Sigmoid colon (tissue), 7 donors: ENCODE measurements around the gene PPP1R7. TPM values are rescaled to one million over a fixed set of nuclear protein-coding genes. Genes with fewer than 3 reads are reported as not detected.

Source experiments
- DNase-seq: peaks from one replicate; pipeline ENCODE4 v3.0.0-alpha.2; 2019
- H3K27ac ChIP-seq, 4 donors: fragments of 200-600 bp; sonication (generic); one replicate each; pipeline ENCODE4 v1.5.1; 2016 to 2019; ENCODE audit warnings: mild to moderate bottlenecking in 1 of 4
- H3K27me3 ChIP-seq, 3 donors: fragments of 200-600 bp; sonication (generic); one replicate each; pipeline ENCODE4 v1.5.1; 2019; ENCODE audit warnings: mild to moderate bottlenecking in 1 of 3
- H3K36me3 ChIP-seq, 4 donors: fragments of 200-600 bp; sonication (generic); one replicate each; pipeline ENCODE4 v1.5.1; 2016 to 2019
- H3K4me1 ChIP-seq, 4 donors: fragments of 200-600 bp; sonication (generic); one replicate each; pipeline ENCODE4 v1.5.1; 2017 to 2019
- H3K4me3 ChIP-seq, 4 donors: fragments of 200-600 bp; sonication (generic); one replicate each; pipeline ENCODE4 v1.5.1; 2017 to 2019; ENCODE audit warnings: mild to moderate bottlenecking in 2 of 4, moderate library complexity in 1 of 4
- H3K9me3 ChIP-seq, 4 donors: fragments of 200-600 bp in 3 of 4; sonication (generic) in 3 of 4; one replicate each; pipeline versions ENCODE4 v1.5.1 to v1.6.1; 2013 to 2019
- EP300 ChIP-seq, 4 donors: sonication (generic); formaldehyde crosslinking; IDR thresholded peaks; one replicate each; pipeline ENCODE4 v1.6.1; 2017; ENCODE audit warnings: antibody characterized with exemption in 4 of 4
- POLR2A ChIP-seq, 2 donors: fragments of 450-650 bp; IDR thresholded peaks; one replicate each; pipeline ENCODE4 v1.6.1; 2016; ENCODE audit warnings: antibody characterized with exemption in 2 of 2, mild to moderate bottlenecking in 2 of 2, moderate library complexity in 2 of 2
- POLR2AphosphoS5 ChIP-seq, 4 donors: sonication (generic); formaldehyde crosslinking; IDR thresholded peaks; one replicate each; pipeline ENCODE4 v1.6.1; 2017; ENCODE audit warnings: antibody characterized with exemption in 4 of 4
- WGBS, 2 donors: extraction: QIAGEN DNeasy Blood & Tissue Kit; methylation state at CpG; one replicate each; pipeline ENCODE4 v1.1.7; 2013; 5-methylcytosine and 5-hydroxymethylcytosine counted together
- intact Hi-C: fragments of 100-400 bp; cut with DNase I; formaldehyde crosslinking; loops from one replicate; pipeline ENCODE4 v1.15.1; 2023
- polyA plus RNA-seq, 3 donors: library from polyadenylated mRNA; stranded (reverse); fragments of 200-250 nt; gene quantifications; one replicate each; pipeline ENCODE4 v1.2.3, GENCODE V29; 2013
- total RNA-seq, 4 donors: library from RNA; depleted of rRNA; stranded (reverse); fragments of >200 nt; gene quantifications; one replicate each; pipeline ENCODE4 v1.1.0, GENCODE V29; 2016
- TF ChIP-seq, protein P1 (sequence below), 4 experiments: fragments of 450-650 bp in 3 of 4; fragments of 200-600 bp in 1 of 4; IDR thresholded peaks; one replicate each; pipeline ENCODE4 v1.5.1; 2016 to 2019; ENCODE audit warnings: antibody characterized with exemption in 4 of 4, mild to moderate bottlenecking in 3 of 4, moderate library complexity in 2 of 4
- donor health status: healthy with polysubstance abuse.
- donor health status: Bipolar disorder and iron deficiency.
- donor health status: healthy.

The PPP1R7 gene
- total and polyA plus RNA-seq, 7 donors: 41.3 to 89.7 (median 63.5) TPM

GRCh38 chr2:241128266-241128665, 22.0 kb upstream of the PPP1R7 start:
- Histone ChIP-seq H3K27ac (no peak overlapping the region), H3K4me3 (no peak overlapping the region), H3K36me3 (no peaks in the 10 kb centered on the region), H3K4me1 (no peaks in the 10 kb centered on the region), H3K9me3 (no peaks in the 10 kb centered on the region), H3K27me3 (no peaks in the 10 kb centered on the region)
- intact Hi-C loops: no loop called here
- DNase-seq: peak; percentile 14
- 96% methylated on average over 8 of the region's 8 CpGs for WGBS, 2 donors
- TF ChIP-seq POLR2AphosphoS5 (IDR thresholded peaks at IDR 0.05): no peak
- TF ChIP-seq, protein P1, sequence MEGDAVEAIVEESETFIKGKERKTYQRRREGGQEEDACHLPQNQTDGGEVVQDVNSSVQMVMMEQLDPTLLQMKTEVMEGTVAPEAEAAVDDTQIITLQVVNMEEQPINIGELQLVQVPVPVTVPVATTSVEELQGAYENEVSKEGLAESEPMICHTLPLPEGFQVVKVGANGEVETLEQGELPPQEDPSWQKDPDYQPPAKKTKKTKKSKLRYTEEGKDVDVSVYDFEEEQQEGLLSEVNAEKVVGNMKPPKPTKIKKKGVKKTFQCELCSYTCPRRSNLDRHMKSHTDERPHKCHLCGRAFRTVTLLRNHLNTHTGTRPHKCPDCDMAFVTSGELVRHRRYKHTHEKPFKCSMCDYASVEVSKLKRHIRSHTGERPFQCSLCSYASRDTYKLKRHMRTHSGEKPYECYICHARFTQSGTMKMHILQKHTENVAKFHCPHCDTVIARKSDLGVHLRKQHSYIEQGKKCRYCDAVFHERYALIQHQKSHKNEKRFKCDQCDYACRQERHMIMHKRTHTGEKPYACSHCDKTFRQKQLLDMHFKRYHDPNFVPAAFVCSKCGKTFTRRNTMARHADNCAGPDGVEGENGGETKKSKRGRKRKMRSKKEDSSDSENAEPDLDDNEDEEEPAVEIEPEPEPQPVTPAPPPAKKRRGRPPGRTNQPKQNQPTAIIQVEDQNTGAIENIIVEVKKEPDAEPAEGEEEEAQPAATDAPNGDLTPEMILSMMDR (IDR thresholded peaks at IDR 0.05): no peak
- TF ChIP-seq POLR2A (IDR thresholded peaks at IDR 0.05): no peak
- no peak for TF ChIP-seq EP300 (IDR thresholded peaks at IDR 0.05)

DNA sequence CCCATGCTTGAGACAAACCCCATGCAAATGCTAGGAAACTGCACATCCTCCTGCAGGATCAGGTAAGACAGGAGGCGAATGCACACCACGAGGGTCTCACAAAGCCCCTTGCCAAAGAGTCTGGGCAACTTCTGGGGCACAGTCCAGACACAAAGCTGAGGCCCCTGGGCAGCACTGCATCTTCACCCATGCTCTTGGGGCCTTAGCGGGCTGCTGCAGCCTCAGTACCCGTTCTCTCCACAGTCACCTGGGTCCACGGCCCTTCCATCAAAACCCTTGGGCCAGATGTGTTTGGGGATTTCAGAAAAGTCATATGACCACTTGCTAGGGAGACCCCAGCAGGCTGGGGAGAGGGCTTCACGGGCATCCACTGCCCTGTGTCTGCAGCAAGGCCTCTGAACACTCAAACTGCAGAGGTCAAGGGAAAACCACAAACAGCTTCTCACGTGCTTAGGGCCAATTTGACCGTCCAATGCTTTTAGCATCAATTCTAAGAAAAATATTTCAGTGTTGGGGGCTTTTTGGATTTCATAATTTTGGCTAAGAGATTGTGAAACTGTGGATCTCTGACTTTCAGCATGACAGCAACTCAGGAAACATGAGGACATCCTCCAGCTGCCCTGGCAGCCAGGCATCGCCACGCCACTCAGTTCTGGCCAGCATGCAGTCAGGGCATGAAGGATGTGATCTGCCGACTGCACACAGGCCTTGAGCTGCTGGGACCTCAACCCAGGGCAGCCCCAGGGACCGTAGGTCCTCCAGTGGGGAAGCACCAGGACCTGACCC, 21.0 kb upstream of the PPP1R7 start:
- Histone ChIP-seq H3K36me3 (no peaks in the 10 kb centered on the region), H3K4me1 (no peaks in the 10 kb centered on the region), H3K27me3 (no peaks in the 10 kb centered on the region), H3K4me3 (no peak overlapping the region), H3K27ac (no peak overlapping the region), H3K9me3 (no peaks in the 10 kb centered on the region)
- WGBS, 2 donors: 88 to 92% methylated on average over 12 of the region's 12 CpGs
- DNase-seq: peak; percentile 30
- TF ChIP-seq POLR2A (IDR thresholded peaks at IDR 0.05): no peak
- intact Hi-C loops: no loop called here

- intact Hi-C loops: no loop called here
- no peak overlapping the region for H3K4me3 ChIP-seq
- 92 to 93% methylated on average over 16 of the region's 16 CpGs for WGBS, 2 donors
- no peak for TF ChIP-seq EP300 (IDR thresholded peaks at IDR 0.05)
- TF ChIP-seq, protein P1 (IDR thresholded peaks at IDR 0.05): no peak
- TF ChIP-seq POLR2A (IDR thresholded peaks at IDR 0.05): no peak
- TF ChIP-seq POLR2AphosphoS5 (IDR thresholded peaks at IDR 0.05): no peak
- H3K4me1 ChIP-seq: no peaks in the 10 kb centered on the region
- no peaks in the 10 kb centered on the region for H3K36me3 ChIP-seq
- no peaks in the 10 kb centered on the region for H3K9me3 ChIP-seq
- no peak overlapping the region for H3K27ac ChIP-seq
- DNase-seq: peak; percentile 36
- H3K27me3 ChIP-seq: no peaks in the 10 kb centered on the region
Observed at GRCh38 chr2:241130316-241130715, 20.0 kb upstream of the PPP1R7 start.

GRCh38 chr2:241131531-241131930, 18.7 kb upstream of the PPP1R7 start:
- no peaks in the 10 kb centered on the region for H3K36me3 ChIP-seq
- intact Hi-C loops: no loop called here
- H3K9me3 ChIP-seq: no peaks in the 10 kb centered on the region
- H3K27ac ChIP-seq: no peak overlapping the region
- H3K4me3 ChIP-seq: no peak overlapping the region
- 90 to 93% methylated on average over 7 of the region's 7 CpGs for WGBS, 2 donors
- TF ChIP-seq EP300 (IDR thresholded peaks at IDR 0.05): no peak
- TF ChIP-seq, protein P1 (IDR thresholded peaks at IDR 0.05): no peak
- no peak for TF ChIP-seq POLR2A (IDR thresholded peaks at IDR 0.05)
- no peak for TF ChIP-seq POLR2AphosphoS5 (IDR thresholded peaks at IDR 0.05)
- peak; percentile 15 for DNase-seq
- no peaks in the 10 kb centered on the region for H3K4me1 ChIP-seq
- H3K27me3 ChIP-seq: no peaks in the 10 kb centered on the region

DNA sequence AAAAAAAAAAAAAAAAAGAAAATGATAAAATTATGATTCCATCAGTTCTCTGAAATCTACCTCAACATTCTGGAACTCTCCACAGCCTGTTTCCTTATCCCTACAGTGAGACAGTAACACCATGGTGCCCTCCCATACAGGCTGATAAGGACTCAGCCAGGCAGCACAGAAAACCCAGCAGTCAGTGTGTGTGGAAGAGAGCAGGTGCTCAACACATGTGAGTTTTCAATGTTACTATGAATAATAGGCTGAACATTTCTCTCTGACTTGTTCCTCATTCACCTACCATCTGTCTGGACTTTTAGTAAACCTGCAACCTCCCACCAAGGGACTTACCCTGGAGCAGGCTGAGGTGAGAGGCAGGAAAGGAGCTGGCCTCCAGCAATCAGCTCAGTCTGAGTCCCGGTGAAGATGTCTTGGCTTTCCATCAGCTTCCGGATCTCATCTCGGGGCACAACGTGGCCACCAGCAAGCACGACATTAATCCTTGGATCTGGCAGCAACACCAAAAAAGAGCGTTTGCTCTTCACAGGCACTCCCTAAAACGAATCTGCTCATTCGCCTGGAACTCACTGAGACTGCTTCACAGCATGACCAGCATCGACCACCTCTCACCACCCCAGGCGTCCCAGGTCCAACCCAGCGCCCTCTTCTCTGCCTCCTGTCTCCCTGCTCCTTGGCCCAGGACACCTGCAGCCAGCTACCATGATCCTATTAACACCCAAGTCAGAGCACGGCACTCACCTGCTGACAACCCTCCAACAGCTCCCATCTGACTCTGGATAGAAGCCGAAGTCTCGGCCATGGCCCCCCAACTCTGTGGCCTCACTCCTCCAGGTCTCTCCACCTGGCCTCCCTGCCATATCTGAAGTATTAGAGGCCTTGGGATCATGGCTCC, 17.5 kb upstream of the PPP1R7 start:
- TF ChIP-seq EP300 (IDR thresholded peaks at IDR 0.05) (no peak), POLR2AphosphoS5 (IDR thresholded peaks at IDR 0.05) (no peak), POLR2A (IDR thresholded peaks at IDR 0.05) (no peak)
- TF ChIP-seq, protein P1 (IDR thresholded peaks at IDR 0.05): no peak
- Histone ChIP-seq H3K36me3 (no peaks in the 10 kb centered on the region), H3K9me3 (no peaks in the 10 kb centered on the region), H3K4me1 (no peaks in the 10 kb centered on the region), H3K4me3 (no peak overlapping the region), H3K27ac (no peak overlapping the region), H3K27me3 (no peaks in the 10 kb centered on the region)
- WGBS, 2 donors: 93 to 94% methylated on average over 14 of the region's 14 CpGs
- DNase-seq: peak; percentile 48
- intact Hi-C loops: no loop called here
